WTC11 (cell line): ENCODE data around the gene GPR17. TPM values are rescaled to one million over a fixed set of nuclear protein-coding genes. Genes with fewer than 3 reads are reported as not detected.

ENCODE experiments used
- ATAC-seq: fragments of 200-7000 bp; cut with Tn5 transposase; 2 replicates; pipeline ENCODE4 v1.10.0; 2021; ENCODE audit warnings: mild to moderate bottlenecking, moderate library complexity
- CTCF ChIA-PET: fragments of 300-600 bp; sonication (Branson Sonifier 250); formaldehyde crosslinking; loops from one replicate; lab custom pipeline; 2021; ENCODE audit warnings: antibody characterized with exemption; lab: Charles Lee
- POLR2A ChIA-PET: fragments of 350-600 bp; sonication (Branson Sonifier 250); formaldehyde crosslinking; loops from one replicate; lab custom pipeline; 2021; ENCODE audit warnings: antibody characterized with exemption; lab: Charles Lee
- DNase-seq: peaks from one replicate; pipeline ENCODE4 v3.0.0; 2021; ENCODE audit warnings: low spot score
- H3K27ac Mint-ChIP-seq: 2 replicates; pipeline ENCODE4 v1.8.0; 2021; ENCODE audit warnings: mixed read lengths
- H3K27me3 Mint-ChIP-seq: 2 replicates; pipeline ENCODE4 v1.8.0; 2021; ENCODE audit warnings: low read depth, mild to moderate bottlenecking, moderate library complexity, mixed read lengths
- H3K36me3 Mint-ChIP-seq: 2 replicates; pipeline ENCODE4 v1.8.0; 2021; ENCODE audit warnings: mixed read lengths
- H3K4me1 Mint-ChIP-seq: 2 replicates; pipeline ENCODE4 v1.8.0; 2022; ENCODE audit warnings: mixed read lengths
- H3K4me3 Mint-ChIP-seq: 2 replicates; pipeline ENCODE4 v1.8.0; 2021; ENCODE audit warnings: mild to moderate bottlenecking, moderate library complexity, mixed read lengths
- H3K9me3 Mint-ChIP-seq: 2 replicates; pipeline ENCODE4 v1.8.0; 2021; ENCODE audit warnings: mixed read lengths
- E2F5 ChIP-seq: sonication (generic); formaldehyde crosslinking; IDR thresholded peaks from 2 replicates; pipeline ENCODE4 v1.8.1; 2022; ENCODE audit warnings: mild to moderate bottlenecking, moderate library complexity, missing genetic modification reagents
- GABPB1 ChIP-seq: sonication (generic); formaldehyde crosslinking; IDR thresholded peaks from 2 replicates; pipeline ENCODE4 v1.8.1; 2023; ENCODE audit warnings: mild to moderate bottlenecking, missing genetic modification reagents
- HMGA2 ChIP-seq: fragments of 250-450 bp; sonication (Bioruptor Pico); IDR thresholded peaks from 2 replicates; pipeline ENCODE4 v1.4.0; 2021; ENCODE audit warnings: mild to moderate bottlenecking, moderate library complexity
- NFYB ChIP-seq: sonication (generic); formaldehyde crosslinking; conservative IDR thresholded peaks from 2 replicates; pipeline ENCODE4 v1.8.0; 2022; ENCODE audit warnings: low read depth, missing genetic modification reagents
- TEAD4 ChIP-seq: sonication (generic); formaldehyde crosslinking; IDR thresholded peaks from 2 replicates; pipeline ENCODE4 v1.8.0; 2022; ENCODE audit warnings: mild to moderate bottlenecking, missing genetic modification reagents
- USF2 ChIP-seq: sonication (generic); formaldehyde crosslinking; IDR thresholded peaks from 2 replicates; pipeline ENCODE4 v1.8.1; 2023; ENCODE audit warnings: mild to moderate bottlenecking, missing genetic modification reagents, moderate library complexity
- ZNF219 ChIP-seq: sonication (generic); formaldehyde crosslinking; IDR thresholded peaks from 2 replicates; pipeline ENCODE4 v1.8.0; 2023; ENCODE audit warnings: missing genetic modification reagents, mild to moderate bottlenecking, borderline replicate concordance
- ZNF232 ChIP-seq: sonication (generic); formaldehyde crosslinking; IDR thresholded peaks from 2 replicates; pipeline ENCODE4 v1.8.0; 2022; ENCODE audit warnings: mild to moderate bottlenecking, missing genetic modification reagents
- ZNF512 ChIP-seq: sonication (generic); formaldehyde crosslinking; IDR thresholded peaks from 2 replicates; pipeline ENCODE4 v1.8.1; 2022; ENCODE audit warnings: missing genetic modification reagents, borderline replicate concordance
- ZNF671 ChIP-seq: fragments of 250-450 bp; sonication (Bioruptor Pico); IDR thresholded peaks from 2 replicates; pipeline ENCODE4 v1.8.0; 2021; ENCODE audit warnings: mild to moderate bottlenecking
- total RNA-seq: library from RNA; stranded (reverse); gene quantifications from 3 replicates; pipeline ENCODE4 v1.2.3, GENCODE V29; 2021
- TF ChIP-seq, protein P1 (sequence below): fragments of 250-450 bp; sonication (Bioruptor Pico); IDR thresholded peaks from 2 replicates; pipeline ENCODE4 v1.9.0; 2021; ENCODE audit warnings: moderate library complexity, mild to moderate bottlenecking, inconsistent platforms, borderline replicate concordance
- TF ChIP-seq, protein P2 (sequence below): sonication (generic); formaldehyde crosslinking; IDR thresholded peaks from 2 replicates; pipeline ENCODE4 v1.8.1; 2022; ENCODE audit warnings: low read depth, mild to moderate bottlenecking, moderate library complexity, missing genetic modification reagents, borderline replicate concordance
- TF ChIP-seq, protein P3 (sequence below): sonication (generic); formaldehyde crosslinking; IDR thresholded peaks from 2 replicates; pipeline ENCODE4 v1.8.1; 2022; ENCODE audit warnings: mild to moderate bottlenecking, missing genetic modification reagents, moderate library complexity, borderline replicate concordance
- TF ChIP-seq, protein P4 (sequence below): sonication (generic); formaldehyde crosslinking; IDR thresholded peaks from 2 replicates; pipeline ENCODE4 v1.8.1; 2023; ENCODE audit warnings: mild to moderate bottlenecking, missing genetic modification reagents, moderate library complexity
- TF ChIP-seq, protein P5 (sequence below): sonication (generic); formaldehyde crosslinking; IDR thresholded peaks from 2 replicates; pipeline ENCODE4 v1.8.1; 2023; ENCODE audit warnings: mild to moderate bottlenecking, missing genetic modification reagents, borderline replicate concordance
- TF ChIP-seq, protein P6 (sequence below): fragments of 200-600 bp; IDR thresholded peaks from 2 replicates; pipeline ENCODE4 v1.8.0; 2022; ENCODE audit warnings: antibody characterized with exemption
- TF ChIP-seq, protein P7 (sequence below): sonication (generic); formaldehyde crosslinking; IDR thresholded peaks from 2 replicates; pipeline ENCODE4 v1.8.0; 2023; ENCODE audit warnings: missing genetic modification reagents
- TF ChIP-seq, protein P8 (sequence below): sonication (generic); formaldehyde crosslinking; IDR thresholded peaks from 2 replicates; pipeline ENCODE4 v1.8.0; 2022; ENCODE audit warnings: mild to moderate bottlenecking, missing genetic modification reagents

The GPR17 gene
- total RNA-seq, 1 experiment from 2014 or later = not detected

- no peak overlapping the region; the same call in 1 of the 2 replicates for H3K4me3 Mint-ChIP-seq
- no peaks in the 10 kb centered on the region for H3K36me3 Mint-ChIP-seq
- POLR2A ChIA-PET = no interaction called here
- H3K9me3 Mint-ChIP-seq = no peaks in the 10 kb centered on the region
- peaks cover 9% of the 10 kb centered on the region for H3K4me1 Mint-ChIP-seq
- ATAC-seq (no peak), DNase-seq (no peak)
- CTCF ChIA-PET = interaction anchor here (2.2 to 5.8 kb wide), 4 partner anchors 15 to 85 kb away, joined by 7 to 46 read pairs (median 20); no protein-coding TSS in a partner anchor
- peaks cover 61% of the 10 kb centered on the region for H3K27me3 Mint-ChIP-seq
- no peak overlapping the region for H3K27ac Mint-ChIP-seq
- TF ChIP-seq, protein P1, sequence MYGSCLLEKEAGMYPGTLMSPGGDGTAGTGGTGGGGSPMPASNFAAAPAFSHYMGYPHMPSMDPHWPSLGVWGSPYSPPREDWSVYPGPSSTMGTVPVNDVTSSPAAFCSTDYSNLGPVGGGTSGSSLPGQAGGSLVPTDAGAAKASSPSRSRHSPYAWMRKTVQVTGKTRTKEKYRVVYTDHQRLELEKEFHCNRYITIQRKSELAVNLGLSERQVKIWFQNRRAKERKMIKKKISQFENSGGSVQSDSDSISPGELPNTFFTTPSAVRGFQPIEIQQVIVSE (CRISPR knock-in tag) = no peak
- TF ChIP-seq, protein P2, sequence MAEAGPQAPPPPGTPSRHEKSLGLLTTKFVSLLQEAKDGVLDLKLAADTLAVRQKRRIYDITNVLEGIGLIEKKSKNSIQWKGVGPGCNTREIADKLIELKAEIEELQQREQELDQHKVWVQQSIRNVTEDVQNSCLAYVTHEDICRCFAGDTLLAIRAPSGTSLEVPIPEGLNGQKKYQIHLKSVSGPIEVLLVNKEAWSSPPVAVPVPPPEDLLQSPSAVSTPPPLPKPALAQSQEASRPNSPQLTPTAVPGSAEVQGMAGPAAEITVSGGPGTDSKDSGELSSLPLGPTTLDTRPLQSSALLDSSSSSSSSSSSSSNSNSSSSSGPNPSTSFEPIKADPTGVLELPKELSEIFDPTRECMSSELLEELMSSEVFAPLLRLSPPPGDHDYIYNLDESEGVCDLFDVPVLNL (CRISPR knock-in tag) = no peak
- TF ChIP-seq, protein P3, sequence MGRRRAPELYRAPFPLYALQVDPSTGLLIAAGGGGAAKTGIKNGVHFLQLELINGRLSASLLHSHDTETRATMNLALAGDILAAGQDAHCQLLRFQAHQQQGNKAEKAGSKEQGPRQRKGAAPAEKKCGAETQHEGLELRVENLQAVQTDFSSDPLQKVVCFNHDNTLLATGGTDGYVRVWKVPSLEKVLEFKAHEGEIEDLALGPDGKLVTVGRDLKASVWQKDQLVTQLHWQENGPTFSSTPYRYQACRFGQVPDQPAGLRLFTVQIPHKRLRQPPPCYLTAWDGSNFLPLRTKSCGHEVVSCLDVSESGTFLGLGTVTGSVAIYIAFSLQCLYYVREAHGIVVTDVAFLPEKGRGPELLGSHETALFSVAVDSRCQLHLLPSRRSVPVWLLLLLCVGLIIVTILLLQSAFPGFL (CRISPR knock-in tag) = no peak
- TF ChIP-seq ZNF512 (CRISPR knock-in tag) (no peak), GABPB1 (no peak), ZNF671 (CRISPR knock-in tag) (no peak), USF2 (CRISPR knock-in tag) (no peak)
- TF ChIP-seq, protein P4, sequence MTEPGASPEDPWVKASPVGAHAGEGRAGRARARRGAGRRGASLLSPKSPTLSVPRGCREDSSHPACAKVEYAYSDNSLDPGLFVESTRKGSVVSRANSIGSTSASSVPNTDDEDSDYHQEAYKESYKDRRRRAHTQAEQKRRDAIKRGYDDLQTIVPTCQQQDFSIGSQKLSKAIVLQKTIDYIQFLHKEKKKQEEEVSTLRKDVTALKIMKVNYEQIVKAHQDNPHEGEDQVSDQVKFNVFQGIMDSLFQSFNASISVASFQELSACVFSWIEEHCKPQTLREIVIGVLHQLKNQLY (CRISPR knock-in tag) = no peak
Observed at GRCh38 chr2:127676906-127677305, 31.0 kb downstream of the GPR17 start.

- H3K27ac Mint-ChIP-seq = no peak overlapping the region
- POLR2A ChIA-PET = no interaction called here
- peaks cover 47% of the 10 kb centered on the region for H3K27me3 Mint-ChIP-seq
- H3K36me3 Mint-ChIP-seq = no peaks in the 10 kb centered on the region
- CTCF ChIA-PET = no interaction called here
- no peak overlapping the region for H3K4me3 Mint-ChIP-seq
- peaks cover 9% of the 10 kb centered on the region for H3K4me1 Mint-ChIP-seq
- no peaks in the 10 kb centered on the region for H3K9me3 Mint-ChIP-seq
- no peak for ATAC-seq
- DNase-seq = no peak
- TF ChIP-seq NFYB (CRISPR knock-in tag) (no peak), ZNF232 (CRISPR knock-in tag) (no peak), HMGA2 (CRISPR knock-in tag) (no peak), ZNF219 (CRISPR knock-in tag) (no peak), TEAD4 (no peak), E2F5 (CRISPR knock-in tag) (no peak)
- TF ChIP-seq, protein P5, sequence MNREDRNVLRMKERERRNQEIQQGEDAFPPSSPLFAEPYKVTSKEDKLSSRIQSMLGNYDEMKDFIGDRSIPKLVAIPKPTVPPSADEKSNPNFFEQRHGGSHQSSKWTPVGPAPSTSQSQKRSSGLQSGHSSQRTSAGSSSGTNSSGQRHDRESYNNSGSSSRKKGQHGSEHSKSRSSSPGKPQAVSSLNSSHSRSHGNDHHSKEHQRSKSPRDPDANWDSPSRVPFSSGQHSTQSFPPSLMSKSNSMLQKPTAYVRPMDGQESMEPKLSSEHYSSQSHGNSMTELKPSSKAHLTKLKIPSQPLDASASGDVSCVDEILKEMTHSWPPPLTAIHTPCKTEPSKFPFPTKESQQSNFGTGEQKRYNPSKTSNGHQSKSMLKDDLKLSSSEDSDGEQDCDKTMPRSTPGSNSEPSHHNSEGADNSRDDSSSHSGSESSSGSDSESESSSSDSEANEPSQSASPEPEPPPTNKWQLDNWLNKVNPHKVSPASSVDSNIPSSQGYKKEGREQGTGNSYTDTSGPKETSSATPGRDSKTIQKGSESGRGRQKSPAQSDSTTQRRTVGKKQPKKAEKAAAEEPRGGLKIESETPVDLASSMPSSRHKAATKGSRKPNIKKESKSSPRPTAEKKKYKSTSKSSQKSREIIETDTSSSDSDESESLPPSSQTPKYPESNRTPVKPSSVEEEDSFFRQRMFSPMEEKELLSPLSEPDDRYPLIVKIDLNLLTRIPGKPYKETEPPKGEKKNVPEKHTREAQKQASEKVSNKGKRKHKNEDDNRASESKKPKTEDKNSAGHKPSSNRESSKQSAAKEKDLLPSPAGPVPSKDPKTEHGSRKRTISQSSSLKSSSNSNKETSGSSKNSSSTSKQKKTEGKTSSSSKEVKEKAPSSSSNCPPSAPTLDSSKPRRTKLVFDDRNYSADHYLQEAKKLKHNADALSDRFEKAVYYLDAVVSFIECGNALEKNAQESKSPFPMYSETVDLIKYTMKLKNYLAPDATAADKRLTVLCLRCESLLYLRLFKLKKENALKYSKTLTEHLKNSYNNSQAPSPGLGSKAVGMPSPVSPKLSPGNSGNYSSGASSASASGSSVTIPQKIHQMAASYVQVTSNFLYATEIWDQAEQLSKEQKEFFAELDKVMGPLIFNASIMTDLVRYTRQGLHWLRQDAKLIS (CRISPR knock-in tag) = no peak
- TF ChIP-seq, protein P6, sequence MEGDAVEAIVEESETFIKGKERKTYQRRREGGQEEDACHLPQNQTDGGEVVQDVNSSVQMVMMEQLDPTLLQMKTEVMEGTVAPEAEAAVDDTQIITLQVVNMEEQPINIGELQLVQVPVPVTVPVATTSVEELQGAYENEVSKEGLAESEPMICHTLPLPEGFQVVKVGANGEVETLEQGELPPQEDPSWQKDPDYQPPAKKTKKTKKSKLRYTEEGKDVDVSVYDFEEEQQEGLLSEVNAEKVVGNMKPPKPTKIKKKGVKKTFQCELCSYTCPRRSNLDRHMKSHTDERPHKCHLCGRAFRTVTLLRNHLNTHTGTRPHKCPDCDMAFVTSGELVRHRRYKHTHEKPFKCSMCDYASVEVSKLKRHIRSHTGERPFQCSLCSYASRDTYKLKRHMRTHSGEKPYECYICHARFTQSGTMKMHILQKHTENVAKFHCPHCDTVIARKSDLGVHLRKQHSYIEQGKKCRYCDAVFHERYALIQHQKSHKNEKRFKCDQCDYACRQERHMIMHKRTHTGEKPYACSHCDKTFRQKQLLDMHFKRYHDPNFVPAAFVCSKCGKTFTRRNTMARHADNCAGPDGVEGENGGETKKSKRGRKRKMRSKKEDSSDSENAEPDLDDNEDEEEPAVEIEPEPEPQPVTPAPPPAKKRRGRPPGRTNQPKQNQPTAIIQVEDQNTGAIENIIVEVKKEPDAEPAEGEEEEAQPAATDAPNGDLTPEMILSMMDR = no peak
- TF ChIP-seq, protein P7, sequence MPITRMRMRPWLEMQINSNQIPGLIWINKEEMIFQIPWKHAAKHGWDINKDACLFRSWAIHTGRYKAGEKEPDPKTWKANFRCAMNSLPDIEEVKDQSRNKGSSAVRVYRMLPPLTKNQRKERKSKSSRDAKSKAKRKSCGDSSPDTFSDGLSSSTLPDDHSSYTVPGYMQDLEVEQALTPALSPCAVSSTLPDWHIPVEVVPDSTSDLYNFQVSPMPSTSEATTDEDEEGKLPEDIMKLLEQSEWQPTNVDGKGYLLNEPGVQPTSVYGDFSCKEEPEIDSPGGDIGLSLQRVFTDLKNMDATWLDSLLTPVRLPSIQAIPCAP (CRISPR knock-in tag) = no peak
- TF ChIP-seq, protein P8, sequence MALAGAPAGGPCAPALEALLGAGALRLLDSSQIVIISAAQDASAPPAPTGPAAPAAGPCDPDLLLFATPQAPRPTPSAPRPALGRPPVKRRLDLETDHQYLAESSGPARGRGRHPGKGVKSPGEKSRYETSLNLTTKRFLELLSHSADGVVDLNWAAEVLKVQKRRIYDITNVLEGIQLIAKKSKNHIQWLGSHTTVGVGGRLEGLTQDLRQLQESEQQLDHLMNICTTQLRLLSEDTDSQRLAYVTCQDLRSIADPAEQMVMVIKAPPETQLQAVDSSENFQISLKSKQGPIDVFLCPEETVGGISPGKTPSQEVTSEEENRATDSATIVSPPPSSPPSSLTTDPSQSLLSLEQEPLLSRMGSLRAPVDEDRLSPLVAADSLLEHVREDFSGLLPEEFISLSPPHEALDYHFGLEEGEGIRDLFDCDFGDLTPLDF = no peak
Observed at GRCh38 chr2:127678531-127678930, 32.6 kb downstream of the GPR17 start.
